HG03378 (cell line): Measurements from ENCODE around the gene SLC40A1.

ENCODE experiments used
- ATAC-seq: cut with Tn5 transposase; IDR thresholded peaks from one replicate; pipeline ENCODE4 v1.9.1; 2021; ENCODE audit warnings: mild to moderate bottlenecking, moderate library complexity; ENCODE audit not compliant: unreplicated experiment

SLC40A1 gene, protein sequence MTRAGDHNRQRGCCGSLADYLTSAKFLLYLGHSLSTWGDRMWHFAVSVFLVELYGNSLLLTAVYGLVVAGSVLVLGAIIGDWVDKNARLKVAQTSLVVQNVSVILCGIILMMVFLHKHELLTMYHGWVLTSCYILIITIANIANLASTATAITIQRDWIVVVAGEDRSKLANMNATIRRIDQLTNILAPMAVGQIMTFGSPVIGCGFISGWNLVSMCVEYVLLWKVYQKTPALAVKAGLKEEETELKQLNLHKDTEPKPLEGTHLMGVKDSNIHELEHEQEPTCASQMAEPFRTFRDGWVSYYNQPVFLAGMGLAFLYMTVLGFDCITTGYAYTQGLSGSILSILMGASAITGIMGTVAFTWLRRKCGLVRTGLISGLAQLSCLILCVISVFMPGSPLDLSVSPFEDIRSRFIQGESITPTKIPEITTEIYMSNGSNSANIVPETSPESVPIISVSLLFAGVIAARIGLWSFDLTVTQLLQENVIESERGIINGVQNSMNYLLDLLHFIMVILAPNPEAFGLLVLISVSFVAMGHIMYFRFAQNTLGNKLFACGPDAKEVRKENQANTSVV

GRCh38 chr2:189580658-189581353 lies at the start of gene SLC40A1:
Gene SLC40A1 (minus strand): TSS chr2:189580786. CDS start chr2:189580460, 326 bp downstream.
- peak; percentile 38 for ATAC-seq

GRCh38 chr2:189629531-189630453 lies 49.2 kb upstream of the SLC40A1 start:
- ATAC-seq = no peak

- ATAC-seq = no peak
Measured at GRCh38 chr2:189628817-189629530, 48.4 kb upstream of the SLC40A1 start.

GRCh38 chr2:189627789-189628188 lies 47.2 kb upstream of the SLC40A1 start:
- ATAC-seq = no peak

GRCh38 chr2:189625636-189626035 lies 45.0 kb upstream of the SLC40A1 start:
- no peak for ATAC-seq

DNA sequence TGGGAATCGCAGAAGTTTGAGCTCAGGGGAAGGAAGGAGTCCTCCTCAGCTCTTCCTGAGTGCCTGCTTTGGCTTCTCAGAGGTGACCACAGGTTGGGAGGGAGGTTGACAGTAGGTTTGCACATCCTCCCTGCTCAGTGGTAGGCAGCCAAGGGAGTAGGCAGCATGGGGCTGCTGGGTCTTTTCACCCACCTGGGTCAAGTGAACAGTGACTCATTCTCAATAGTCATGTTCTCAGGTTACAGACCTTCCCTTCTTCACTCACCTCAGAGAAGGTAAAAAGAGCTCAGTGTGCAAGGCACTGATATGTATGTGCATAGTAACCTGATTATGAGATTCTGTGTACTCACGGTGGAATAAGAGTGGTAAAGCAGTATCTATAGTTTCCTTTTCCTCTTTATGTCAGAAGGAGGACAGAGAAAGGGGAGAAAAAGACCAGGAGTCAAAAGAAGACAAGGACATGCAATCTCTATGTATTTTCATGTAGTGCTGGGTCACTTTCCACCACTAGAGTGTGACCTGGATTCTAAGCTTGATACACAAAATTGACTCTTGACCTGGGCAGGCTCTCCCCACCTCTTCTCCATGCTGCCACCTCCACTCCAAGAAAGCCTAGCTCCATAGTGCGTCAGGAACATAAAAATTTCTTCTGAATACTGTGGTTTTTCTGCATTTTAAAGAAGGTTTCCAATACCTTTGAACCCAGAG lies 44.2 kb upstream of the SLC40A1 start:
- no peak for ATAC-seq

- no peak for ATAC-seq
Measured at GRCh38 chr2:189623049-189623448, 42.5 kb upstream of the SLC40A1 start.

GRCh38 chr2:189621781-189622180 lies 41.2 kb upstream of the SLC40A1 start:
- no peak for ATAC-seq

DNA sequence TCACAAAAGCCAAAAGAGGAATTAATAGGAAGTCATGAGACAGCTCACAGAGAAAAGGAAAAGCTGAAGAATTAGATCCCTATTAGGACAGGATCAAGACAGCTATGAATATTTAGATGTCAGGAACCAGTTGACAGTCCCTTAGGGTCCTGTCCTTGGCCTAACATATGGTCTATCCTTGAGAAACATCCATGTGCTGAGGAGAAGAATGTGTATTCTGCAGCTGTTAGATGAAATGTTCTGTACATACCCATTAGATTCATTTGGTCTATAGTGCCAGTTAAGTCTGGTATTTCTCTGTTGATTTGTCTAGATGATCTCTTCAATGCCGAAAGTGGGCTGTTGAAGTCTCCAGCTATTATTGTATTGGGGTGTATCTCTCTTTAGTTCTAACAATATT lies 37.6 kb upstream of the SLC40A1 start:
- ATAC-seq = no peak

DNA sequence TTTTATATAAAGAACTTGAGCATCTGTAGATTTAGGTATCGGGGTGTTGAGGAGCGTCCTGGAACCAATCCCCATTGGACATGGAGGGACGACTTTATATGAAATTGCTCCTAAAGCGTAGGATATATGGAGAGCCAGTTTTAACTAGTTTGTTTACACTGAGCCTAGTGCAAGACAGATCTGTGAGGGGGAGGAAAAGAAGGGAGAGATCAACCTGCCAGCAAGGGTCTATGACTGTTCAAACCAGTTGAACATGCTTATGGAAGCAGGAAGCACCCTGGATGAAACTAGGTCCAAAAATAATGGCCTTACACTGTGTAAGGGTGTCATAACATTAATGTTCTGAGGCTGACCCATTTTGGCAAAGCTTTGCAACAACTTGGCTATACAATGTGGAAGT lies 34.0 kb upstream of the SLC40A1 start:
- ATAC-seq = no peak

DNA sequence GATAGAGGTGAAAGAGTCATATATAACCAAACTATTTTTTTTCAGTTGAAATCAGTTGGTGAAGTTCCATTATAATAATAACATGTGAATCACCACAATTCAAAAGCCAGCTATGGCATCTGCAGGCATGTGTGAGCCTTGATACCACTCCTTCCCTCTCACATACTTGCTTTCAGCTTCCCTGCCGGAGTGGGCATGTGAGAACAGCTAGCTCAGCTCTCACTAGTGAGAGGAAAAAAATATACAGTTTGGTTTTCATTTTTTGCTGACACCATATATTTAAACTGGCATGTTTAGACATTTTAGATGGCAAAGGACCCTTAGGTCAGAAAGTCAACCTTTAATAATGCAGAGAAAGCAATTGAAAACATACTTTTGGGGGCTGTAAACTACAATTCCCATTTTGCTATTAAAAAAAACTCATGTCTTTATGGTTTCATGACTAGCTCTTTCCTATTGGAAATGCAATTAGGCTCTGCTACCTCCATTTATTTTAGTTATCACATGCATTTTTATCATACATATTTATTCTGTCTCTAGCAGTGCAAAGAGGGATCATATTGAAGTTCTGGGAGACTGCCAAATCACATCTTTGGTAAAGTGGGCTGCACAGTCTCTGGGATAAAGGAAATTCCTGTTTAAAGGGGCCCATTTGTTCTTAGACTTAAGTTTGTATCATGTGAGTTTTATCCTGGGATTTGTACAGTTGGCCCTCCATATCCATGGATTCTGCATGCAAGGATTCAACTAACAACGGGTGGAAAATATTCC lies 33.2 kb upstream of the SLC40A1 start:
- ATAC-seq = no peak

DNA sequence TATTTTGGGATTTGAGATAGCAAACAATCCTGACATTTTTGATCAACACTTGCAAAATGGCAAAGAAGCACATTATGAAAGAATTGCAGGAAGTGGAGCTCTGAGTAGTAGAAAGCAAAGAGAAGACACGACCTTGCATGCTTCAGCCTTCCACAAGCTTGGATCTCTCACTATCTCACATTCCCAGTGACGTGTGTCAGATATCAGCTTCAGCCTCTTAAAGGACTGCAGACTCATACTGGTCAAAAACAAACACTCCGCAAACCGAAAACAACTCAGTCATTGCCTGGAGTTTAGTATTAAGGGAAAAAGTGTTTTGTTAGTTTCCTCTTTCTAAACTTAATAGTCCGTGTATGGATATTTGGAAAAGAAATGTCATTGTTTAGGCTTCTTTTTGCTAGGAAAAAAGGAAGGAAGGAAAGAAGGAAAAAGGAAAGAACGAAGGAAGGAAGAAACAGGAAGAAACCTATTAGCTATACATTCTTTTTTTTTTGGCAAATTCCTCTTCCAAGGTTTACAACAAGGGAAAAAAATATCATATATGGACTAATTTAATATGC lies 32.6 kb upstream of the SLC40A1 start:
- ATAC-seq = no peak

DNA sequence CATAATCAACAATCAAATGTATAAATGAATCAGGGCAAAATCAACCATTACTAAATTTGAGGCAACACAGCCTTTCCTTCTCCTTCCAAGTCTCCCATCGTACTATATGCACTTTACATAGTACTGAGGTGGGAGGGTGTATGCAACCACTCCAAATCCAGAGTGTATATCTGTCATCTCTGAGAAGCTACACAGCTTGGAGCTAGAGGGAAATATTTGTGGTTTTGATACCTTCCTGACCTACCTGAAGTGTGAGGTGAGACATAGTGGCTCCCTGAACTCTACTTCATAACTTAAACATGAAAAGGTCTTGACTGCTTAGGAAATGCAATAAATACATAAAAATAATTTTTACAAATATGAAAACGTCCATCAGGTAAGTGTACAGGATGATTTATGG lies 30.1 kb upstream of the SLC40A1 start:
- ATAC-seq = no peak

DNA sequence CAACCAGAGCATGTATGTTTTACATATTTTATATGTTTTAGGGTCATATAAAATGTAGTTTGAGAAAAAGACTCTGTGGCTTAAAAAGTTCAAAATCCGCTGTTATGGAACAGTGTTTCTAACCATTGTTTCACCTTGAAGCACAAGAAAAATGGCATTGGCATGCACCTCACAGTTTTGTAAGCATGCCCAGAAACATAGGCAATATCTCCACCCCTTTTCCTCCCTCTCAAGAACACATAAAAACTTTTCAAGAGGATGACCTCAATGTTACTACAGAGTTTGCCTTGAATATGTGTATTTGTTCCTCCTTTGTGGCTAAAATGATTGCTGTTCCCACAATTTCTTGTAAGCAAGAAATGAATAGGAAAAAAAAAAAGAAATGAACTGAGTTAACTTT lies 29.3 kb upstream of the SLC40A1 start:
- no peak for ATAC-seq

DNA sequence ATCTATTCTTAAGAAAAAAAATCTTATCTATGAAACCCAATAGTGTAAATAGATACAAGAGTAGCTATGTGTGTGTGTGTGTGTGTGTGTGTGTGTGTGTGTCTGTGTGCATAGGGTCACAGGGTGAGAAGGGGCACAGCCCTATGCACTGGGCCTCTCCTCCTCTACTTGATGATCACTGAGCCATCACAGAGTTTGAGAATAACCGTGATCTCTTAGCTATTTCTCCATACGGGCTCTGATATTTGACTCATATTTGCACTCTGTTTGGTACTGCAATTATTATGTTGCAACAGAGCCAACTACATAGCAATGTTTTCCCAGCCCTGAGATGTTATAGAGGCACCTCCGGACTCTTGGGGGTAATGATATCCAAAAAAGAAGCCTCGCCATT lies 28.8 kb upstream of the SLC40A1 start:
- no peak for ATAC-seq

DNA sequence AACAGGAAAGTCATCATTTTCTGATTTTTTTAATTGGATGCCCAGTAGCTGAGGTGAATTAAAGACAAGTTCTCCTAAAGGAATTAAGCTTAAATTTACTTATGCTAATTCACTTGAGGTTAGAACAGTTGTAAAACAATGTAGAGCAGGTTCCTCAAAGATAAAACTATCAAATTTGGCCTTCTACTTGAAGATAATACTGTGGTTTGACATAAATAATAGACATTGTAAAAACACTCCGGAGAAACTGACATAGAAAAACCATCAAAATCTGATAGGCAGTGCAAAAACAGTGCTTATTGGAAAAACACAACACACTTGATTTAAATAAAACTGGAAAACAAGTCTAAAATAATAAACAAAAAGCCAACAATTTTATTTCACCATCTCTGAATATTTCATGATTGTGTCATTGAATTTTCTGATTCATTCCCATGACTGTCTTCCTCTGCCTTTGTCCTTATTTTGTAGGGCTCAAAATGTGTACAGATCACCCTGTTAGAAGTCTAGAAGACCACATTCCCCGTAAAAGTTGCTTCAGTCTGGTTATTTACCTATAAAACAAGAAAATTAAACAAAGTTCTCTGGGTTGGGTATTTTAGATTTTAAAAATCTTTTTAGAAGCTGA lies 28.3 kb upstream of the SLC40A1 start:
- ATAC-seq = no peak

DNA sequence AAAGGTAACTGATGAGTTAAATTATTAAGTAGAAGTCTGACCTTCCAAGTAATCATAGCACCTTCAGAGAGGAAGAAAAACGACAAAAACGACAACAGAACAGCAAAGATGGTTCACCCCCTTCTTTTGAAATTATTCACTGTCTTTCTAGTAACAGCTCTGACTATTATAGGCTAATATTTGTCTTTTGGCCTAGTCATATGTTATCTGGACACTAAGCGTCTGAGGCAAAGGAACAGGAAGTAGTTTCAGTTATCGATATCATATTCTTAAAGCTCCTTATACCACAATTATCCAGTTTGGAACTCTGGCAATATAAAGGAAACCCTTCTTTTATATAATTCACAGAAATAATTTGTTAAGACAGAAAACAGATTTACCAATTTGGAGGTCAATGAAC lies 27.6 kb upstream of the SLC40A1 start:
- no peak for ATAC-seq

DNA sequence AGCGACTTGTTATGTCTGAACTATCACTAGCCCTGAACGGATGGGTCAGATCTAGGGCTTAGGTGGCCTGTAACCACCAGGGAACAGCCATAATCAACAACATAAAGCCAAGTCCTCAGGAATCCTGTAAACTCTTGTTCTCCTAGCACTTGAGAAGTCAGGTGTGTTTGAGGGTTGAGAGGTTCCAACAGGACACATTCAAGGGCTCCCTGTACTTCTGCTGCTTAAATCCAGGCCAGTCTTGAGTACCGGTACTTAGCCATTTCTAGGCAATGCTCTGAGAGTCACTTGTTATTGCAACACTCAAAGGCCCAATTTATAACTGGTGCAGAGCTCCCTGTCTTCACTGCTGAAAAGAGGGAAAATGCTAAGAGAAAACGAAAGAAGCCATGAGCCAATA lies 21.6 kb upstream of the SLC40A1 start:
- no peak for ATAC-seq
